Peyer's patch (tissue), 4 donors: ENCODE data around the gene SCGB2B2. TPM values are rescaled to one million over a fixed set of nuclear protein-coding genes. Genes with fewer than 3 reads are reported as not detected.

Source experiments
- DNase-seq, 3 donors: peaks; one replicate each; pipeline ENCODE4 v3.0.0-alpha.2; 2017 to 2019
- H3K27ac ChIP-seq, 4 donors: fragments of 200-600 bp; sonication (generic); one replicate each; pipeline ENCODE4 v1.5.1; 2016 to 2019
- H3K27me3 ChIP-seq, 2 donors: fragments of 200-600 bp; sonication (generic); one replicate each; pipeline ENCODE4 v1.5.1; 2019
- H3K36me3 ChIP-seq, 3 donors: fragments of 200-600 bp; sonication (generic); one replicate each; pipeline ENCODE4 v1.5.1; 2016 to 2019
- H3K4me1 ChIP-seq, 4 donors: fragments of 200-600 bp; sonication (generic); one replicate each; pipeline ENCODE4 v1.5.1; 2016 to 2019
- H3K4me3 ChIP-seq, 4 donors: fragments of 200-600 bp; sonication (generic); 1 replicate in 3 of 4; 2 replicates in 1 of 4; pipeline ENCODE4 v1.5.1; 2016 to 2019; ENCODE audit warnings: mild to moderate bottlenecking in 1 of 4
- H3K9me3 ChIP-seq, 4 donors: fragments of 200-600 bp; sonication (generic); one replicate each; pipeline ENCODE4 v1.5.1; 2016 to 2019; ENCODE audit warnings: mild to moderate bottlenecking in 1 of 4
- CTCF ChIP-seq, 6 experiments: fragments of 450-650 bp in 4 of 6; fragments of 200-600 bp in 2 of 6; sonication (generic) in 1 of 6; IDR thresholded peaks; one replicate each; pipeline ENCODE4 v1.5.1; 2017 to 2019; ENCODE audit warnings: antibody characterized with exemption in 6 of 6, mild to moderate bottlenecking in 3 of 6, moderate library complexity in 1 of 6
- POLR2A ChIP-seq, 2 donors: fragments of 450-650 bp; IDR thresholded peaks; one replicate each; pipeline ENCODE4 v1.5.1; 2017; ENCODE audit warnings: antibody characterized with exemption in 2 of 2, mild to moderate bottlenecking in 2 of 2, moderate library complexity in 2 of 2
- total RNA-seq, 4 donors: library from RNA; depleted of rRNA; stranded (reverse); fragments of >200 nt; gene quantifications; one replicate each; pipeline ENCODE4 v1.1.0, GENCODE V29; 2016

Gene SCGB2B2
- total RNA-seq, 4 donors from 2014 or later: 0.35 to 1.6 (median 1.5) TPM; not detected in 1

- Histone ChIP-seq H3K4me1 (no peaks in the 10 kb centered on the region), H3K4me3 (no peak overlapping the region), H3K27ac (no peak overlapping the region), H3K9me3 (no peaks in the 10 kb centered on the region), H3K27me3 (no peaks in the 10 kb centered on the region), H3K36me3 (no peaks in the 10 kb centered on the region)
- no peak for DNase-seq
- TF ChIP-seq POLR2A (IDR thresholded peaks at IDR 0.05) (no peak), CTCF (IDR thresholded peaks at IDR 0.05) (no peak)
Observed at GRCh38 chr19:34664870-34665269, 12.1 kb downstream of the SCGB2B2 start.

GRCh38 chr19:34664168-34664567 lies 12.8 kb downstream of the SCGB2B2 start:
- Histone ChIP-seq H3K9me3 (no peaks in the 10 kb centered on the region), H3K4me3 (no peak overlapping the region), H3K27me3 (no peaks in the 10 kb centered on the region), H3K4me1 (no peaks in the 10 kb centered on the region), H3K27ac (no peak overlapping the region), H3K36me3 (no peaks in the 10 kb centered on the region)
- TF ChIP-seq POLR2A (IDR thresholded peaks at IDR 0.05): no peak
- no peak for TF ChIP-seq CTCF (IDR thresholded peaks at IDR 0.05)
- no peak for DNase-seq

GRCh38 chr19:34662919-34663318 lies 14.0 kb downstream of the SCGB2B2 start:
- Histone ChIP-seq H3K27ac (no peak overlapping the region), H3K27me3 (no peaks in the 10 kb centered on the region), H3K4me1 (no peaks in the 10 kb centered on the region), H3K9me3 (no peaks in the 10 kb centered on the region), H3K36me3 (no peaks in the 10 kb centered on the region), H3K4me3 (no peak overlapping the region)
- no peak for TF ChIP-seq POLR2A (IDR thresholded peaks at IDR 0.05)
- peak in 4 of 6 experiments; percentile 15 to 27 (median 24) for TF ChIP-seq CTCF (IDR thresholded peaks at IDR 0.05)
- DNase-seq: peak in 1 of 3 donors; percentile 21

- no peak for DNase-seq
- H3K4me1 ChIP-seq: no peaks in the 10 kb centered on the region
- TF ChIP-seq CTCF (IDR thresholded peaks at IDR 0.05) (no peak), POLR2A (IDR thresholded peaks at IDR 0.05) (no peak)
Observed at GRCh38 chr19:34661357-34661756, 15.6 kb downstream of the SCGB2B2 start.

GRCh38 chr19:34655651-34656050 lies 21.3 kb downstream of the SCGB2B2 start:
- H3K4me3 ChIP-seq: no peak overlapping the region
- no peaks in the 10 kb centered on the region for H3K36me3 ChIP-seq
- H3K27ac ChIP-seq: no peak overlapping the region
- no peak for DNase-seq
- no peaks in the 10 kb centered on the region for H3K4me1 ChIP-seq
- H3K27me3 ChIP-seq: no peaks in the 10 kb centered on the region
- H3K9me3 ChIP-seq: no peaks in the 10 kb centered on the region
- TF ChIP-seq CTCF (IDR thresholded peaks at IDR 0.05): no peak
- TF ChIP-seq POLR2A (IDR thresholded peaks at IDR 0.05): no peak

More at GRCh38 chr19:34661357-34661756, 15.6 kb downstream of the SCGB2B2 start:
- Histone ChIP-seq H3K27ac (no peak overlapping the region), H3K9me3 (no peaks in the 10 kb centered on the region), H3K36me3 (no peaks in the 10 kb centered on the region), H3K27me3 (no peaks in the 10 kb centered on the region), H3K4me3 (no peak overlapping the region)

GRCh38 chr19:34654796-34655195 lies 22.2 kb downstream of the SCGB2B2 start:
- H3K9me3 ChIP-seq: no peaks in the 10 kb centered on the region
- no peaks in the 10 kb centered on the region for H3K27me3 ChIP-seq
- H3K4me3 ChIP-seq: no peak overlapping the region
- no peak overlapping the region for H3K27ac ChIP-seq
- H3K36me3 ChIP-seq: no peaks in the 10 kb centered on the region
- DNase-seq: no peak
- TF ChIP-seq POLR2A (IDR thresholded peaks at IDR 0.05) (no peak), CTCF (IDR thresholded peaks at IDR 0.05) (no peak)
- no peaks in the 10 kb centered on the region for H3K4me1 ChIP-seq
